ENCODE results near the gene ATL2.

- TF ChIP-seq CTCF (IDR thresholded peaks at IDR 0.05; ENCODE audit: control extremely low read depth in 1 of 3, insufficient read depth in 1 of 3, low read depth in 1 of 3, low read length in 3 of 3): no peak
- TF ChIP-seq POLR2A (IDR thresholded peaks at IDR 0.05; ENCODE audit: control extremely low read depth in 1 of 2, low read depth in 2 of 2, low read length in 2 of 2): no peak
- no peak for TF ChIP-seq CEBPB (IDR thresholded peaks at IDR 0.05; ENCODE audit: low read depth, low read length)
- TF ChIP-seq POLR2AphosphoS5 (IDR thresholded peaks at IDR 0.05; ENCODE audit: low read depth, low read length): no peak
- no peak for TF ChIP-seq KDM1A (IDR thresholded peaks at IDR 0.05; ENCODE audit: borderline replicate concordance, low read length)
- no peak for TF ChIP-seq SP1 (IDR thresholded peaks at IDR 0.05; ENCODE audit: low read depth, low read length)
Observed at GRCh38 chr2:38390947-38391346, 13.9 kb upstream of the ATL2 start.

Measured in H1 (cell line).